ENCODE measurements around the gene PFDN2.

- no peak for TF ChIP-seq CTCF (conservative IDR thresholded peaks at IDR 0.05 in 1 of 2, IDR thresholded peaks at IDR 0.05 in 1 of 2; ENCODE audit: extremely low read depth in 1 of 2, insufficient read depth in 1 of 2, low read depth in 1 of 2, low read length in 2 of 2)
- TF ChIP-seq EZH2 (IDR thresholded peaks at IDR 0.05; ENCODE audit: borderline replicate concordance, low read length): no peak
These were observed 3.3 kb downstream of the PFDN2 start for GRCh38 chr1:161114556-161114955.
